ENCODE results near the gene DYNC1I2.
"Not testable (repeated sequence)": the region's sequence is repeated elsewhere in the genome, so short reads cannot be mapped to it uniquely, and the experiment has no call there.

DYNC1I2 gene

DNA sequence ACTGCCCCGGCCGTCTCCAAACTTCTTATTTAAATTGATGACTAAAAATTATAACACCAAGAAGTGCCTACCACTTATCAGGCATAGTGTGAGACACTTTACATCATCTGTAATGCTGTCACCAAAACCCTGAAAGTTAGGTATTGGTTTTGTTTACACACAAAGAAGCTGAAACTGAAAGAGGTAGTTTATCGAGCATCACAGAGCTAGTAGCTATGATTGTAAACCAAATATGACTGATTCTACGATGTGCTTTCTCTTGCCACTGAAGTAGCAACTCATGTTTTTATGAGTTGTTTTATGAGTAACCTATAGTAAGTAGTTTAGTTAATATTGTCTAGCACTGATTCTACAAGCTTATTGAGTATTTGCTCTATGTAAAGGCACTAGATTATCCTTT is 31.5 kb downstream of the DYNC1I2 start:
- DNase-seq (ENCODE audit: low spot score) = no peak

- DNase-seq (ENCODE audit: low spot score) = no peak
These were observed 32.4 kb downstream of the DYNC1I2 start for GRCh38 chr2:171719660-171720059.

GRCh38 chr2:171723716-171724683 is 36.7 kb downstream of the DYNC1I2 start:
- DNase-seq (ENCODE audit: low spot score) = no peak

GRCh38 chr2:171726847-171727450 is 39.7 kb downstream of the DYNC1I2 start:
- DNase-seq (ENCODE audit: low spot score) = no peak

GRCh38 chr2:171728989-171729951 is 42.0 kb downstream of the DYNC1I2 start:
- peak; percentile 15 for DNase-seq (ENCODE audit: low spot score)

GRCh38 chr2:171729952-171730317 is 42.7 kb downstream of the DYNC1I2 start:
- no peak for DNase-seq (ENCODE audit: low spot score)

DNA sequence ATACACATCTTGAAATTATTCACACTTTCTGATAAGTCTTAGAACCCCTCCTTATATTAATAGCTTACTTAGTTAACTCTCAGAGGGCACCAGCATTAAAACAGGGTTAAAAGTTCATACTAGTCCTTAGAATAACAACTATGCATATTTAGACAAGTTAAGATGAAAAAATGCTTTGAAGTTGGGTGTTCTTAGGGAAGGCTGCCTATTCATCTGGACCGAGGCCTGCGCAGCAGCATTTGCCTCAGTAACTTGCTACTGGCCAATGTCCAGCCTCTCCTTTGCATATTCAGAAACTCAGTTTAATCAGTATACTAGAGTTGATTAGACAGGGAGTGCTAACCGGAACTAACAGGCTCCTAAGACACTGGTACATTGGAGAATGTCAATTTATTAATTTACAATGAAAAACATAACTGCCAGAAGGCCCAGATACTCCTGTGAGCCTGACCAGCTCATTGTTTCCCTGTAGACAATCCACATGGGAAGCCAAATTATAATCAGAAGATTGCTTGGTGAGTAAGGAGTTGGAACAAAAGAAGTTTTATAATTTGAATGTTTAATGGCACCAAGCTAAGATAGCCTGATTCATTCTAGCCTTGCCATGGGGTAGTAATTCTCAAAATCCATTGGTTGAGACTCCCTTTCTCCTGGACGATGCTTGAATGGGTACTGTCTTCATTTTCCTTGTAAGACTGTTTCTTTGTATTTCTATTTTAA is 48.9 kb downstream of the DYNC1I2 start:
- no peak for DNase-seq (ENCODE audit: low spot score)

GRCh38 chr2:171741189-171741588 is 53.9 kb downstream of the DYNC1I2 start:
- no peak for DNase-seq (ENCODE audit: low spot score)

GRCh38 chr2:171742760-171743159 is 55.5 kb downstream of the DYNC1I2 start:
- no peak for DNase-seq (ENCODE audit: low spot score)

- no peak for DNase-seq (ENCODE audit: low spot score)
These were observed 57.9 kb downstream of the DYNC1I2 start for GRCh38 chr2:171745141-171745540.

GRCh38 chr2:171745806-171746205 is 58.5 kb downstream of the DYNC1I2 start:
- DNase-seq (ENCODE audit: low spot score) = no peak

- DNase-seq (ENCODE audit: low spot score) = no peak
These were observed 60.1 kb downstream of the DYNC1I2 start for GRCh38 chr2:171747371-171747770.

- DNase-seq (ENCODE audit: low spot score) = no peak
These were observed 67.1 kb downstream of the DYNC1I2 start for GRCh38 chr2:171754254-171754939.

GRCh38 chr2:171758762-171759161 is 71.5 kb downstream of the DYNC1I2 start:
- DNase-seq (ENCODE audit: low spot score) = not testable (repeated sequence)

GRCh38 chr2:171761176-171761575 is 73.9 kb downstream of the DYNC1I2 start:
- not testable (repeated sequence) for DNase-seq (ENCODE audit: low spot score)

DNA sequence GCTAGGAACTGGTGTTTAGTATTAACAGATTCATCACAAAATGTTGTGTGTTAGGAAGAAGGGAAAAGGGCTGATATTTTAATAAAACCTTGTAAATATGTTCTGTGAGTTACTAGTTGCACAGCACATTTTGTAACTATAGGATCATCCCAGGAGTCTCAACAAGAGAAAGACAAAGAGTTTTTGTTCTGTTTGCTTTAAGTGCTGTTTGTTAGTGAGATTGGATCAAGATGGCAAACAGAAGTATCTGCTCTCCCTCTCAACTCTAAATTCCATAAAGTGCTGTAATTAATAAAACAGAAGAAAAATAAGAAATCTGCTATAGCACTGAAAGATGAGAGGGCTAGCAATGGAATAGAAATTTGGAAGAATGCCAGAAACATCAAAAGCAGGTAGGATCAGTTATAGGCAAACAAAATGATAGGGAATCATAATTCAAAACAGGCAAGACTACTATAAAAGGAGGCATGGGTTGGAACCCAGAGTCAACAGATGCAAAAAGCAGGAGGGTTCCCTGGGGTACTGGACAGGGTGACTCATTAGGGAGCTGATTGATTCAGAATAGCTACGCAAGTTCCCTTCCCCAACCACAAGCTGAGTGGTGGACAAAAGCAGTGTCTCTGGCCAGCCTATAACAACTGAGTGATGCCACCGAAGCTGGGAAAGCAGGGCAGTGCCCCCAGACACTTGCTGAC is 75.8 kb downstream of the DYNC1I2 start:
- DNase-seq (ENCODE audit: low spot score) = no peak

- no peak for DNase-seq (ENCODE audit: low spot score)
These were observed 76.3 kb downstream of the DYNC1I2 start for GRCh38 chr2:171763602-171764001.

DNA sequence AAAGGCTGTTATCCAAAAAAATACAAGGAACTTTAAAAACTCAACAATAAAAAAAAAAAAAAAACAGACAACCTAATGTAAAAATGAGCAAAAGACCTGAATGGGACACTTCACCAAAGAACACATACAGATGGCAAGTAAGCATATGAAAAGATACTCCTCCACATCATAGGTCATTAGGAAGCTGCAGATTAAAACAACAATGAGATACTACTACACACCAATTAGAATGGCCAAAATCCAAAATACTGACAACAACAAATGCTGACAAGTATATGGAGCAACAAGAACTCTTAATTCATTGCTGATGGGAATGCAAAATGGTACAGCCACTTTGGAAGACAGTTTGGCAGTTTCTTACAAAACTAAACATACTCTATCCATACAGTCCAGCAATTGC is 84.2 kb downstream of the DYNC1I2 start:
- DNase-seq (ENCODE audit: low spot score) = no peak

DNA sequence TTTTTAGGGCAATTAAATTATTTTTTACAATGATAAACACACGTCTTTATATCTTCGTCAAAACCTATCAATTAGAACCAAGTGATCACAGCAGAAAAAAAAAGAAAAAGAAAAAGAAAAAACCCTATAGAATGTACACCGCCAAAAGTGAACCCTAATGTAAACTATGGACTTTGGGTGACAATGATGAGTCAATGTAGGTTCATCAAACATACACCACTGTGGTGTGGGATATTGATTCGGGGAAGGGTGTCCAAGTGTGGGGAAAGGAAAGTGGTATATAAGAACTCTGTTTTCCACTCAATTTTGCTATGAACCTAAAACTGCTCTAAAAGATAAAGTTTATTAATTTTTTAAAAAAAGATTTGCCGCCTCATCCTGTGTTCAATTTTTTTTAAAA is 85.1 kb downstream of the DYNC1I2 start:
- no peak for DNase-seq (ENCODE audit: low spot score)

GRCh38 chr2:171774581-171774980 is 87.3 kb downstream of the DYNC1I2 start:
- not testable (repeated sequence) for DNase-seq (ENCODE audit: low spot score)
